ENCODE results near the gene SLAMF8. TPM values are rescaled to one million over a fixed set of nuclear protein-coding genes. Genes with fewer than 3 reads are reported as not detected.

Gene SLAMF8
- total RNA-seq, 1 donor from 2014 or later: 1.00 TPM

DNA sequence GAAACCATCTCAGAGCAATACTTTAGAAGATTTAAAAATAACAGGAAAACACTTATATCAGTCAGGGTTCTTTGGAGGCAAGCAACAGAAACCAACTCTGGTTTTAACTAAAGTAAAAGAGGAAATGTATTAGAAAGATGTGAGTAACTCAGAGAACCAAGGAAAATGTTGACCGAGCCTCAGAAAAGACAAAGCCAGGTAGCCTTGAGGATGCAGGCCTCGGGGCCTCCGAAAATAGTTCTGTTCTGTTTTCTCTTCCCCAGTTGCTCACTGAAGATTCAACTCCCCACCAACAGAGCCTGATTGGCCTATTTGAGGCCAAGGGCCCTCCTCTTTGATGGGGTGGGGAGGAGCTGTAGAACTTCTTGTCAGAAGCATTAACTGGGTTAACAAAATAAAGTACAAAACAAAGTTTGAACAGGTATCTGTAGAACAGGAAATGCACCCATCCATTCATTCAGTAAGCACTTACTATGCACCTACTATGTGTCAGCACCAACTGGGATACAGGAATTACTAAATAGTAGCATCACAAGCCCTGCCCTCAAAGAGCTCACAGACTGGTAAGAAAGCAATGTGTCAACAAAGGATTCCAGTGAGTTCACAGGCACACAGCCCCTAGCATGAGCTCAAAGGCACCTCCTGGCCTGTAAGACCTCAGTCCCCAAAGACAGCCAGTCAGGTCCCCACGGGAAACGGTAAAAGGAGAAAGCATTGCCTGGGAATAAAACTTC, 12.6 kb downstream of the SLAMF8 start:
- intact Hi-C loops (cut with DNase I): no loop called here
- no peak for ATAC-seq (ENCODE audit: poor library complexity)
- no peak for DNase-seq

- ATAC-seq (ENCODE audit: poor library complexity) (no peak), DNase-seq (no peak)
- intact Hi-C loops (cut with DNase I): no loop called here
Measured at GRCh38 chr1:159841749-159842148, 15.1 kb downstream of the SLAMF8 start.

GRCh38 chr1:159843459-159843858, 16.8 kb downstream of the SLAMF8 start:
- ATAC-seq (ENCODE audit: poor library complexity): no peak
- no peak for DNase-seq
- intact Hi-C loops (cut with DNase I): no loop called here

DNA sequence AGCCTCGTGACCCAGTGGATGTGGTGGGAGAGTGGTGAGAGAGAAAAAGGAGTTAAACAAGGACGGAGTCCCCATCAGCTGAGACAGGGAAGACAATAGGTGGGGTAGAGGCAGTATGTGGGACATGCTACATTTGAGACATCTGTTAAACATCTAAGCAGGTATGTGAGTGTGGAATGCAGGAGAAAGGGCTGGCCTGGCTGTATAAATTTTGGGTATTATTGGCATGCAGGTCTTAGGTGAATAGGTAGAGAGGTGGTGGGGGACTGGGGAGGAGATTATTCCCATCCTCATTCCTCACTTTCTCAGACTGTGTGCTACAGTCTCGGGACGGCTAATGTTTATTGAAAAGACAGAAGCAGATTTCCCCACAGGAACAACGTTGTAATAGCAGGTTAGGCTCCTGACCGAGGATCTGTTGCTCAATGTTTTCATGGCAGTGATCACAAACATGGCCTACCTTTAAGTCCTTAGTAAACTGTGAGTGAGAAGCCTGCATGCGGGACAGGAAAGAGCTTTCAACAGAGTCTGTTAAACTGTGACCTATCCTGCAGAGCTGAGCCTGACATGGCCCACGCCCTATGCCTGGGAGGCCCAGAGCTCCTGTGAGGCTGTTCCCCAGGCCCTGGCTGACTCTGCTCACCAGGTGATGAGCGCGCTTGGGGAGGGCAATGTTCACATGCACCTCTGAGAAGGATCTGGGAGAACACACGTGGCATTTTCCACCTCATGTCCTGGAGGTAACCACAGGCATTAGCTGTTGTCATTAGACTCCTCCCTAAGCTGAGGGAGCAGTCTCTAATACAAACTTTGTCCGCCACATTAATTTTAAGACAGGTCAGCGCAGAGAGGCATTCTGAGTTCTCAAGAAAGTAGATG, 19.3 kb downstream of the SLAMF8 start:
- no peak for ATAC-seq (ENCODE audit: poor library complexity)
- intact Hi-C loops (cut with DNase I): no loop called here
- no peak for DNase-seq

DNA sequence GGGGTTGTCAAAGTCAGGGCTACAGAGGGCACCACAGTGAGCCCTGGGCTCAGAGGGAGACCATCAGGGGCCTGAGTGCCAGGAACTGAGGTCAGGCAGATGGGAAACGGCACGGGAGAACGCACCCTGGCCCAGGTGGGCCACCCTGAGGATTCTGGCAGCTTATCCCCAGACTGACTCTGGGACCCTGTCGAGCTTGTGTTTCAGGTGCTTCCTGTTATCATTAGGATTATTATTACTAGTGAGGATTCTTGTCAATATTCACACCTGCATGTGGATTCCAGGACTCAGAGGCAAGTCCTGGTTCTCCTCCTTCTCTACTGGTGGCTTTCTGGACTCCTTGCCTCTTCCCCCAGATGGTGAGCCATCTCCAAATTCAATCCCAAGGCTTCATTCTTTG, 20.6 kb downstream of the SLAMF8 start:
- intact Hi-C loops (cut with DNase I): no loop called here
- DNase-seq (no peak), ATAC-seq (ENCODE audit: poor library complexity) (no peak)

- DNase-seq (no peak), ATAC-seq (ENCODE audit: poor library complexity) (no peak)
- intact Hi-C loops (cut with DNase I): no loop called here
Measured at GRCh38 chr1:159848326-159848725, 21.7 kb downstream of the SLAMF8 start.

DNA sequence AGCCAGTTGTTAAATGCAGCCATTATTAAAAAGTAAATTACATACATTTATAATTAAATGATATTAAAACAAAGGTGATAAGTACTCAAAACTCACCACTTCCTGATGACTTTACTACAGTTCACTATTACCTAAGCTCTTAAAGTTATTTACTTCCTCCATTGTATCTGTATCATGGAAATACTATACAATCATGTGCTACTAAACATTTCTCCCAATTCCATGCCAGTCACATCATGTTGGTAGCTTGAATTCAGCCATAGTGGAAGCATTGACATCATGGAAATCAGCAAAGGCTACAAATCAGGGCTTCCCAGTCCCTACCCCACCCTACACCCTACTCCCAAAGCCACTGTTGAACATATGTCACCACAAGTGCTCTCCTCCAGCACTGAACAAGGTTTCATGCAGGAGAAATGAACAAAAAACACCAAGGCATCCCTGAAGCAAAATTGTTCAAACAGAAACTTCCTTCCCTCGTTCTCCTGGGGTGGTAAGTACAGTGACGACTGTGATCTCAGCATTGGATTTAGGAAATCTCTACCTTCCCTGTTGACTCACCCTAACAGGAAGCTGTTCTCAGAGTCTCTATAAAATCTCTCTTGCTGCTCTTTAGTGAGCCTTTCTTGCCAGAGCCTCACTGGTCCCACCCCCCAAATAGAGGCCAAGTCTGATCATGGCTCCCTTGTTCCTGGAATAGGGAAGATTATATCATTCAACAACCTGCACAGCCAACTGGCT, 23.1 kb downstream of the SLAMF8 start:
- intact Hi-C loops (cut with DNase I): loop anchor here (10.0 kb wide), 1 partner anchor 75 kb away; the partner anchor contains the start of gene TAGLN2
- ATAC-seq (ENCODE audit: poor library complexity): no peak
- no peak for DNase-seq

- DNase-seq (no peak), ATAC-seq (ENCODE audit: poor library complexity) (no peak)
- intact Hi-C loops (cut with DNase I): loop anchor here (10.0 kb wide), 1 partner anchor 73 kb away; the partner anchor contains the start of gene TAGLN2
Measured at GRCh38 chr1:159851407-159851806, 24.7 kb downstream of the SLAMF8 start.

- DNase-seq (no peak), ATAC-seq (ENCODE audit: poor library complexity) (no peak)
- intact Hi-C loops (cut with DNase I): loop anchor here (10.0 kb wide), 1 partner anchor 71 kb away; the partner anchor contains the start of gene TAGLN2
Measured at GRCh38 chr1:159853417-159854115, 26.9 kb downstream of the SLAMF8 start.

- peak; percentile 93 for DNase-seq
- intact Hi-C loops (cut with DNase I): loop anchor here (10.0 kb wide), 1 partner anchor 71 kb away; the partner anchor contains the start of gene TAGLN2
- peak; percentile 93 for ATAC-seq (ENCODE audit: poor library complexity)
Measured at GRCh38 chr1:159854116-159854692, 27.5 kb downstream of the SLAMF8 start.

DNA sequence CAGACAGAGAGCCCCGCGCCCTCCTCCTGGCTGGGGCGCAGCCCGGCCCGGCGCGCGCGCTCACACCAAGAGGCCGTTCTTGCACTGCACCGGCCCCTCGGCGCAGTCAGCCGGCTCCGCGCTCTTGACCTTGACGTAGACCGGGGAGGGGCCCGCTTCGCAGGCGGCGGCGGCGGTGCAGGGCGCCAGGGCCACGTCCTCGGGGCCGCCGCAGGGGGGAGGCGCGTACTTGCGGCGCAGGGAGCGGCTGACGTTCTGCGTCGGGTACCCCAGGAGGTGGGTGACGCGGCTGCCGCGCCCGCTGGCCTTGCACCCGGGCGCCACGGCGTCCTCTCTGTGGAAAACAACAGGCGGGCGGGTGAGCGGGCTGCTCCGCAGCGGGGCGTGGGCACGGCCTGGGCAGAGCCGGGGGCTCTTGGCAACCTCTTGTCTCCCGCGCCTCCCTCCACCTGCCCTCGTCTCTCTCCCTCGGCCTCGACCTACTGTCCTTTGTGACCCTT, 28.1 kb downstream of the SLAMF8 start:
- intact Hi-C loops (cut with DNase I): loop anchor here (10.0 kb wide), 1 partner anchor 70 kb away; the partner anchor contains the start of gene TAGLN2
- peak; percentile 98 for ATAC-seq (ENCODE audit: poor library complexity)

DNA sequence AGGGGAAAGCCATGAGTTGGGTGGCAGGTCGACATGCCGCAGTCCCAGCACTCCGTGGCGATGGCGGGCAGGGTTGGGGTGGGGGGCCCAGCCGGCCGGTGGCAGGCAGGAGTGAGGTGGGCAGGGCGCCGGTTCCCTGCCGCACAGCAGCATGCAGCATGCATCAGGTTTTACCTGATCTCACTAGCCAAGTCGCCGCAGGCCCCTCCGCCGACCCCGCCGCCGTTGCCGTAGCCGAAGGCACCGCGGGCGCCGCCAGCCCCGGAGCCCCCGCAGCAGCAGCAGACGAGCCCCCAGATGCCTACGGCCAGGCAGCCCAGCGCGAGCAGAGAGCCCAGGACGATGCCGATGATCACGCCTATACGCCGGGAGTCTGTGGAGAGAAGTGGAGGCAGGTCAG, 29.0 kb downstream of the SLAMF8 start:
- intact Hi-C loops (cut with DNase I): loop anchor here (10.0 kb wide), 1 partner anchor 69 kb away; the partner anchor contains the start of gene TAGLN2
- no peak for ATAC-seq (ENCODE audit: poor library complexity)
- DNase-seq: no peak

More for the DNA sequence above, 28.1 kb downstream of the SLAMF8 start:
- peak; percentile 95 for DNase-seq

GRCh38 chr1:159856576-159856975, 29.9 kb downstream of the SLAMF8 start:
- ATAC-seq (ENCODE audit: poor library complexity) (no peak), DNase-seq (no peak)
- intact Hi-C loops (cut with DNase I): loop anchor here (10.0 kb wide), 1 partner anchor 68 kb away; the partner anchor contains the start of gene TAGLN2

DNA sequence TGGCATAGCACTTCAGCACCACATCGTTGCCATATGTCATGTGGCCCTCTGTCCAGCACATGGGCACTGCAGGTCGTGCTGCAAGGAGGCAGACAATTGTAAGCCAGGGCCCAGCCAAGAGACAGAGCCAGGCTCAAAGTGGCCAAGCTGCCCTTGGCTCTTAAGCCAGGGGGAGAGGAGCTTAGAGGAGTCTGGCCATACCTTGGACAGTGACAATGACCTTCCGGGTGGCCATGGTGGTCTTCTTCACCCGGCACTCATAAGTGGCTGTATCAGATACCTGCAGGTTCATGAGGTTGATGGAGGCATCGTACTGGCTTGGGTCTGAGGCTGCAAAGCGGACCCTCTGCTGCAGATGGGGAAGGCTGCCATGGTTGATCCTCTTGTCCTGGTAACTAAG, 31.2 kb downstream of the SLAMF8 start:
- intact Hi-C loops (cut with DNase I): loop anchor here (10.0 kb wide), 1 partner anchor 67 kb away; the partner anchor contains the start of gene TAGLN2
- ATAC-seq (ENCODE audit: poor library complexity): no peak
- DNase-seq: no peak

DNA sequence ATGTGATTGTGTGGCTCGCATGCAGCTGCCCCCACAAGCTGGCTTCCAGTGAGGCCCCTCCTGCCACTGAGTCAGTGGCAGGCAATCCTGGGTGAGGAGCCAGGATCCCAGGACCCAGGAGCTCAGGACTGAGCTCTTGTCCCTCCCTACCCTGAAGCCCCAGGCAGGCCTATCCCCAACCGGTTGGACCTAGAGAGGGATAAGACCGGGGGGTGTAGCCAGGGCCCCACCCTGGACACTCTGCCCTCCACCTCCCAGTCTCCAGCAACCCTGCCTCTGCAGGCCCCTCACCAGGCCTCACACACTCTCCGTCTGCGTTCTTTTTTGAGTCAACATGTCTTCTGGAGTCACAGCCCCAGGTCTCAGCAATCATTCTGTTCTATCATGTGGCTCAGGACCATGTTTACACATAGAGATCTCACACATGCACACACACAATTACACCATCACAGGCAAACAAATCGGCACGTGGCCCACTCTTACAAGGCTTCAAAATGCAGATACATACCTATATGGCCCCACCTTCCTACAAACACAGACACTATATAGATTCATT, 33.2 kb downstream of the SLAMF8 start:
- intact Hi-C loops (cut with DNase I): loop anchor here (10.0 kb wide), 1 partner anchor 65 kb away; the partner anchor contains the start of gene TAGLN2
- ATAC-seq (ENCODE audit: poor library complexity): no peak
- no peak for DNase-seq

GRCh38 chr1:159860456-159860855, 33.8 kb downstream of the SLAMF8 start:
- intact Hi-C loops (cut with DNase I): no loop called here
- DNase-seq (no peak), ATAC-seq (ENCODE audit: poor library complexity) (no peak)

DNA sequence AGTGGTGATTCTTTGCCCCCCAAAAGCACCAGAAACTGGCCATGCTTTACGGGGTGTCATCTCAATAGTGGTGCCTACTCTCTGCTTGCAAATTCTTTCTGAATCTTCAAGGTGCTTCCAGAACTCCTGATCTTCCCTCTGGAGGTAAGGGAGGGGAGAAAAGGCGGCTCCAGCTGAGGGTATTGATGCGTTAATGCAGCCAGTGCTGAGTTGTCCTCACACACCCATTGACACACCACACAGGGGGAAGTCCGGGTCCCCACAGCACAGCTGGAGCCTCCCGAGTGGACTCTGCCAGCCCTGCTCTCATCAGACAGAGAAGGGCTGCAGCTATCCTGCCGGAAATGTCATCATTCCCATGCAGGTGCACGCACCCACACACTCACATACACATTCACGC, 34.5 kb downstream of the SLAMF8 start:
- no peak for DNase-seq
- ATAC-seq (ENCODE audit: poor library complexity): no peak

More for the DNA sequence above, 34.5 kb downstream of the SLAMF8 start:
- intact Hi-C loops (cut with DNase I): no loop called here

All from Right ventricle myocardium superior (tissue), 1 donor.